Brain pericyte (primary cell): ENCODE results near the gene TMPRSS6.

Source experiments
- DNase-seq: peaks from one replicate; pipeline ENCODE4 v3.0.0-alpha.2; 2012; ENCODE audit warnings: low read depth, low spot score

The TMPRSS6 gene

DNA sequence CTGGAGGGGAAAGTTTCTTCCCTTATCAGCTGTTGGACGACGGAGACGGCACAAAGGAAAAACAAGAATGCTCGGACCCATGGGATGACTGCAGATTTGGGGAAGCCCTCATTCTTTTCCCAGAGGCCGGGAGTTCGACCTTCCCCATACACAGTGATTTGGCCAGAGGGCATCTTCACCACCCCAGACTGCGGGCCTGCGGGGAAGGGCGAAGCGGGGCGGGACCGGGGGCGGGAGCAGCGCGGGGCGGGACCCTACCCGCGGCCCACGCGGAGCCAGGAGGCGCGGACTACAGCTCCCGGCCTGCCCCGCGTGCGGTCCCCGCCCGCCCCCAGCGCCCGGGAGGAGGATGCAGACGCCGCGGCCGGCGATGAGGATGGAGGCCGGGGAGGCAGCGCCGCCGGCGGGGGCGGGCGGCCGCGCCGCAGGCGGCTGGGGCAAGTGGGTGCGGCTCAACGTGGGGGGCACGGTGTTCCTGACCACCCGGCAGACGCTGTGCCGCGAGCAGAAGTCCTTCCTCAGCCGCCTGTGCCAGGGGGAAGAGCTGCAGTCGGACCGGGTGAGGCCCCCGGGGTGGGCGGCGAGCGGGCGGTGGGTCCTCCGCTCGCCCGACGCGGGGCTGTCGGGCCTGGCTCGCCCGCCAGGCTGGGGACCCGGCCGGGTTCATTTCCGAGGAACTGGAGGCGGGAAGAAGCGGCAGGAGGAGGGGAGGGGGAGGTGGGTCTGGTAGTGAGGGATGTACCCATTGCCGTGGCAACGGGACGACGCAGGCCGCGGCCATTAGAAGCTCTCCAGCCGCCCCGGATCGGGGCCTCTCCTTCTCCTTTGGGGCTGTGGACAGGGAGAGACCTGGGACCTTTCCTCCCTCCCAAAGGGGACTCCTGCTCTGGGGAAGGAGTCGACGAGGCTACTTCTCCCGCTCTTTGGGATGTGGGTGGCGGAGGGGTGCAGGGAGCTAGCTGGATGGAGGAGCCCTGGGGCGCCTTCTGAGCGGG, 57.8 kb downstream of the TMPRSS6 start, which contains the start of gene KCTD17:
Gene KCTD17 (plus strand): TSS at position 352 of the 995 bp plus-strand sequence. CDS start 19 bp downstream, at position 371.
- no peak for DNase-seq

DNA sequence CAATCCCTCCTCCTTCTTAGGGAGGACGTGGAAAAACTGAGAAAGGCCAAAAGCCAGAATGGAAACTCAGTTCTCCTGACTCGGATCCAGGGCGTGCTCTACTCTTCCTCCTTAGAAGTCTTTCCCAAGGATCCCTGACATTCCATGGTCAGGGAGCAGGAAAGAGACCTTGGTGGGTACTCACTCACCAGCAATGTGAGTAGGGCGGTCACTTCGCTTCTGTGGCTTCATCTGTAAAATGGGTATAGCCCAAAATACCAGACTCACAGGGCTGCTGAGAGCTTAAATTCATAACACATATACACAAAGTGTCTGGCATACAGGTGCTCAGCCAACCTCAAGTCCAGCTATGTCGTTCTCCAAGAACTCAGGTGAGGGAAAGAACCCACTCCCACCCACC, 58.6 kb downstream of the TMPRSS6 start:
- DNase-seq, result no peak

- DNase-seq, result no peak
These were observed 60.3 kb downstream of the TMPRSS6 start for GRCh38 chr22:37049224-37049623.

DNA sequence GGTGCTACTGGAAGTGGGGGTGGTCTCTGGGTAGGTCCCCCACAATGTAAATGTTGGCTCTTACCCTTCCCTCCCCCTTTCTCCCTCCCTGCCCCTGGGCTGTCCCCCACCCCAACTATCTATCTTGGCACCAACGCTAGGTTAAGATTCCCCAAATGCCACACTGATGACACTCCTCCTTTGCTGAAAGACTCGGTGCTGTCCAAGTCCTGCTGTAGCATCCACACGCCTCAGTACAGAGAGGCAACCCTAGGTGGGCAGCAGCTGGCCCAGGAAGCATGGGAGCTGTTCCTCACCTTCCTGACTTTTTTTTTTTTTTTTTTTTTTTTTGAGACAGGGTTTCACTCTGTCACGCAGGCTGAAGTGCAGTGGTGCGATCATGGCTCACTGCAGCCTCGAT, 61.4 kb downstream of the TMPRSS6 start:
- no peak for DNase-seq

GRCh38 chr22:37047006-37047405, 62.5 kb downstream of the TMPRSS6 start:
- no peak for DNase-seq

DNA sequence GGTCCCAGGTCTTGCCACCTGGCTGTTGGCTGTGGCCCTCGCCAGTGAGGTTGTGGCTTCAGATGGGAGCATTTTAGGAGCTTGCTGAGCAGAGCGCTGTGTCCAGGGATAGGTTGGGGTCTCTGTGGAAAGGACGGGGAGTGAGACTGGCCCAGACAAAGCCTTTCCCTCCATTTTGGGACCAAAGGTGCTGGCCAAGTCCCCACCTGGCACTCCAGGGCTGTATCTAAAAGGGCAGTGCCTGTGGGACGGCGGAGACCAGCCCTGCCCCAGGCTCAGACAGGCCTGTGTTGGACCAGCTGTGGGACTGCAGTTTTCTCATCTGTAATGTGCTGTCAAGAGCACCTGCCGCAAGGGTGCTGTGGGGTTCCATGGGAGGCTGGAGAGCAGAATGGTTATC, 62.9 kb downstream of the TMPRSS6 start:
- DNase-seq, result no peak

GRCh38 chr22:37045958-37046357, 63.6 kb downstream of the TMPRSS6 start:
- DNase-seq, result no peak

GRCh38 chr22:37044634-37045625, 64.6 kb downstream of the TMPRSS6 start:
- DNase-seq, result no peak

DNA sequence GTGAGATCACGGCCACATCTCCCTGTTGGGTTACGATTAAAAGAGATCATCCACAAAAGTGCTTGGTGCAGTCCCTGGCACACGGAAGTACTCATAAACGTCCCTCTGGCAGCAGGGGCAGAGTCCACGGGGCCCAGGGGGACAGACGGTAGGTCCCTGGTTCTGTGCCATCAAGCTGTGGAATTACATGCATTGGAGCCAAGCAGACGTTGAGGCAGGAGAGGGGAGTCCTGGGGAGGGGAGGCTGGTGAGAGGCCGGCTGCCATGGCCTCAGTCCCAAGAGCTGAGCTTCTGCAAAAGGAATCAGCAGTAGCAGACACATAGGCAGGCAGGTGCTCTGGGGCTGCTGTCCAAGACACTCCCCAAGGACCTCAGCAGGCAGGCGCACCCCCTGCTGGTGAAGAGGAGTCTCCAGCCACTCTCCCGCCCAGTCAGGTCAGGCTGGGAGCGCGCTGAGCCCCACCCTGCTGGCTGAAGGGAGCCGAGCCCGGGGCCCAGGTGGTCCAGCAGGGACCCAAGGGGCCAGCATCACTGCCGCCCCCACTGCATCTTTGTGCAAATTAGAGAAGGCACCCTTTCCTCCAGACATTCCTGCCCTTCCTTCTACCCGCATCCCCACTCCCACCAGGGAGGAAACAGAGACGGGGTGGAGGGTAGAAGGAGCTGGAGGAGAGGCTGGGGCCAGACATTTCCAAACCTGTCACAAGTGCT, 65.5 kb downstream of the TMPRSS6 start:
- DNase-seq, result no peak

GRCh38 chr22:37043209-37043827, 66.2 kb downstream of the TMPRSS6 start:
- DNase-seq, result no peak

GRCh38 chr22:37039466-37039865, 70.0 kb downstream of the TMPRSS6 start:
- no peak for DNase-seq

GRCh38 chr22:37037669-37038068, 71.8 kb downstream of the TMPRSS6 start:
- DNase-seq, result no peak

GRCh38 chr22:37036655-37037377, 72.7 kb downstream of the TMPRSS6 start:
- DNase-seq, result no peak

- no peak for DNase-seq
These were observed 75.7 kb downstream of the TMPRSS6 start for GRCh38 chr22:37033605-37034430.

- no peak for DNase-seq
These were observed 76.7 kb downstream of the TMPRSS6 start for GRCh38 chr22:37032535-37033460.

DNA sequence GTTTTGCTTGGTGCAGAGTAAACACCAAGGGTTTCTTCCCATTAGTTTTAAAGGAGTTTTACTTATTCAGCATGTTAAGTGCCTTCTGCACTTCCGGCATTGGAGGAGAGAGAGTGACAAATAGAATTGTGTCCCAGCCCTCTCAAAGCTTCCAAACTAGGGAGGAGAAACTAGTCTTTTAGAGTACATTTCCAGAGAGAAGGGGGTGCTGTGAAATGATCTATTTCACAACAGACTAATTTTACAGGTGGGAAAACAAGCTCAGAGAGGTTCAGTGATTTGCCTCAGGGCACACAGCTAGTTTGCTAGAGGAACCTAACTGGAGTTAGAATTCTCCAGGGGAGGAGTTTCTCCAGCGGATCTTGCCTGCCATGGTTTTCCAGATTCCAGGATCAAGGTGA, 77.4 kb downstream of the TMPRSS6 start:
- no peak for DNase-seq

- DNase-seq, result no peak
These were observed 78.8 kb downstream of the TMPRSS6 start for GRCh38 chr22:37030560-37031281.
